GM12878 (cell line): Measurements from ENCODE around the gene SMARCC2. TPM values are rescaled to one million over a fixed set of nuclear protein-coding genes. Genes with fewer than 3 reads are reported as not detected.
A peak's percentile ranks its signal among the peaks of the same experiment; 100 is the strongest.

ENCODE experiments used
- ATAC-seq: fragments of 200-7000 bp; cut with Tn5 transposase; 3 replicates; pipeline ENCODE4 v1.9.1; 2020; ENCODE audit warnings: mild to moderate bottlenecking, moderate library complexity
- BruUV-seq: library from RNA; stranded (reverse); fragments of 400-500 nt; replicated peaks from 2 replicates; lab custom pipeline; 2021; lab: Mats Ljungman, UMichigan
- CTCF ChIA-PET: fragments of 300-600 bp; sonication (Branson Sonifier 250); formaldehyde crosslinking; extraction: SDS; loops from one replicate; lab custom pipeline; 2021; ENCODE audit warnings: inconsistent platforms; lab: Yijun Ruan, JAX
- POLR2A ChIA-PET: fragments of 350-600 bp; formaldehyde crosslinking; extraction: SDS; loops from one replicate; lab custom pipeline; 2021; ENCODE audit warnings: inconsistent platforms; lab: Charles Lee
- RAD21 ChIA-PET: fragments of 300-600 bp; sonication (Branson Sonifier 250); formaldehyde crosslinking; loops from one replicate; lab custom pipeline; 2023; ENCODE audit warnings: antibody characterized with exemption; ENCODE audit not compliant: unreplicated experiment; lab: Charles Lee
- SMC1A ChIA-PET: fragments of 300-600 bp; sonication (Branson Sonifier 250); formaldehyde crosslinking; loops from one replicate; lab custom pipeline; 2023; ENCODE audit not compliant: unreplicated experiment, uncharacterized antibody; lab: Charles Lee
- DNase-seq: peaks from one replicate; pipeline ENCODE4 v3.0.0-alpha.2; 2011; ENCODE audit warnings: low read depth, low spot score
- FAIRE-seq: peaks from 3 replicates; lab custom pipeline; 2011; peaks lifted over from hg19 to GRCh38; lab: Jason Lieb, UNC
- H2AFZ ChIP-seq: 2 replicates; pipeline ENCODE4 v1.6.0; 2011; ENCODE audit warnings: low read depth, low read length, control low read depth; ENCODE audit not compliant: control insufficient read depth
- H3K27ac ChIP-seq: 2 replicates; pipeline ENCODE4 v1.5.1; 2011; ENCODE audit warnings: control low read depth; ENCODE audit not compliant: control insufficient read depth, insufficient read depth
- H3K27me3 ChIP-seq, 2 experiments: replicated peaks in 1 of 2; 2 replicates each; pipeline versions ENCODE4 v1.6.0 to v1.6.1; 2011; ENCODE audit warnings: low read length in 1 of 2; ENCODE audit not compliant: control insufficient read depth in 2 of 2, insufficient read depth in 2 of 2
- H3K36me3 ChIP-seq, 2 experiments: 2 replicates each; pipeline ENCODE4 v1.5.1; 2011; ENCODE audit warnings: low read length in 1 of 2; ENCODE audit not compliant: control insufficient read depth in 2 of 2, insufficient read depth in 2 of 2
- H3K4me1 ChIP-seq: 2 replicates; pipeline ENCODE4 v1.6.1; 2011; ENCODE audit warnings: mild to moderate bottlenecking, low read length, moderate library complexity, mixed read lengths; ENCODE audit not compliant: control insufficient read depth, insufficient read depth
- H3K4me2 ChIP-seq: 2 replicates; pipeline ENCODE4 v1.6.0; 2011; ENCODE audit warnings: control low read depth; ENCODE audit not compliant: control insufficient read depth, insufficient read depth
- H3K4me3 ChIP-seq: fragments of 200-600 bp; sonication (generic); 2 replicates; pipeline ENCODE4 v1.5.1; 2016
- H3K79me2 ChIP-seq: 2 replicates; pipeline ENCODE4 v1.6.0; 2011; ENCODE audit warnings: low read length; ENCODE audit not compliant: control insufficient read depth, insufficient read depth
- H3K9ac ChIP-seq: 2 replicates; pipeline ENCODE4 v1.8.0; 2011; ENCODE audit warnings: low read length, control low read depth, mixed read lengths; ENCODE audit not compliant: control insufficient read depth, insufficient read depth
- H3K9me3 ChIP-seq: replicated peaks from 3 replicates; pipeline ENCODE4 v1.5.1; 2011; ENCODE audit warnings: mild to moderate bottlenecking, low read length; ENCODE audit not compliant: control insufficient read depth, insufficient read depth
- H4K20me1 ChIP-seq: 2 replicates; pipeline ENCODE4 v1.6.0; 2011; ENCODE audit not compliant: control insufficient read depth, insufficient read depth
- BCL11A ChIP-seq: IDR thresholded peaks from 2 replicates; pipeline ENCODE4 v1.6.1; 2011; ENCODE audit warnings: low read depth, low read length
- FOXK2 ChIP-seq: fragments of 450-650 bp; IDR thresholded peaks from 2 replicates; pipeline ENCODE4 v1.6.1; 2017; ENCODE audit warnings: mild to moderate bottlenecking, moderate library complexity
- GABPA ChIP-seq: IDR thresholded peaks from 2 replicates; pipeline ENCODE4 v1.6.1; 2014; ENCODE audit warnings: antibody characterized with exemption, low read depth, mild to moderate bottlenecking, inconsistent platforms
- HDAC2 ChIP-seq: fragments of 200-600 bp; sonication (generic); IDR thresholded peaks from 2 replicates; pipeline ENCODE4 v1.6.1; 2017
- KAT2A ChIP-seq: conservative IDR thresholded peaks from 2 replicates; pipeline ENCODE4 v1.6.1; 2011; ENCODE audit warnings: low read depth, low read length; ENCODE audit not compliant: control insufficient read depth
- NBN ChIP-seq: fragments of 450-650 bp; IDR thresholded peaks from 2 replicates; pipeline ENCODE4 v1.6.1; 2016
- RB1 ChIP-seq: fragments of 450-650 bp; formaldehyde crosslinking; IDR thresholded peaks from 2 replicates; pipeline ENCODE4 v1.6.1; 2017; ENCODE audit warnings: mild to moderate bottlenecking, borderline replicate concordance
- ZNF622 ChIP-seq: fragments of 450-650 bp; IDR thresholded peaks from 2 replicates; pipeline ENCODE4 v1.6.1; 2017; ENCODE audit warnings: mild to moderate bottlenecking, inconsistent platforms
- WGBS: methylation state at CpG from one replicate; pipeline ENCODE4 v1.1.6; 2016; ENCODE audit warnings: low lambda C conversion rate; ENCODE audit not compliant: insufficient replicate concordance, insufficient coverage; ENCODE audit errors: missing lambda C conversion rate; 5-methylcytosine and 5-hydroxymethylcytosine counted together
- in situ Hi-C: fragments of 300-500 bp; cut with MboI; formaldehyde crosslinking; loops from 9 replicates; pipeline ENCODE4 v1.14.3; 2018; ENCODE audit warnings: mixed read lengths
- intact Hi-C: fragments of 100-400 bp; cut with micrococcal nuclease; formaldehyde crosslinking; loops from one replicate; pipeline ENCODE4 v1.14.2; 2022; ENCODE audit not compliant: unreplicated experiment
- polyA plus RNA-seq, 11 experiments: library from polyadenylated mRNA; depleted of rRNA in 4 of 11; unstranded in 6 of 11; stranded (reverse) in 5 of 11; fragments of >200 nt; fragmentation: Nextera tagmentation in 4 of 11; fragmentation: Illumina TruSeq in 1 of 11; extraction: Ambion mirVana in 4 of 11; extraction: Trizol in 1 of 11; gene quantifications; 1 replicate in 1 of 11; 2 replicates in 10 of 11; pipeline versions ENCODE4 v1.2.1 to v1.2.3, GENCODE V29; 2011 to 2016; ENCODE audit warnings: inconsistent platforms in 2 of 11, missing spikeins in 2 of 11, low read depth in 1 of 11
- total RNA-seq, 4 experiments: library from RNA; depleted of rRNA in 3 of 4; stranded (reverse); fragments of >200 nt in 3 of 4; fragmentation: Illumina TruSeq in 1 of 4; extraction: Trizol in 1 of 4; gene quantifications; 2 replicates each; pipeline versions ENCODE4 v1.2.1 to v1.2.3, GENCODE V29; 2013 to 2021
- TF ChIP-seq, protein P1 (sequence below): fragments of 450-650 bp; IDR thresholded peaks from 2 replicates; pipeline ENCODE4 v1.6.1; 2016; ENCODE audit warnings: mild to moderate bottlenecking, moderate library complexity, borderline replicate concordance
- TF ChIP-seq, protein P2 (sequence below): IDR thresholded peaks from 2 replicates; pipeline ENCODE4 v1.6.1; 2011; ENCODE audit warnings: borderline replicate concordance, low read depth, mild to moderate bottlenecking, moderate library complexity, mixed read lengths, low read length; ENCODE audit not compliant: insufficient read depth; ENCODE audit errors: extremely low read length
- TF ChIP-seq, protein P3 (sequence below): IDR thresholded peaks from 2 replicates; pipeline ENCODE4 v1.6.1; 2012; ENCODE audit warnings: mild to moderate bottlenecking, low read depth, low read length
- TF ChIP-seq, protein P4 (sequence below): IDR thresholded peaks from 2 replicates; pipeline ENCODE4 v1.6.1; 2011; ENCODE audit warnings: low read depth, low read length, improper control_type of control experiment, borderline replicate concordance

Gene SMARCC2
- total and polyA plus RNA-seq, 10 of the 15 experiments (the other 5 are each of a cell fraction or from before 2014, with no cell fraction given) = 13.6 to 71.2 (median 42.3) TPM

DNA sequence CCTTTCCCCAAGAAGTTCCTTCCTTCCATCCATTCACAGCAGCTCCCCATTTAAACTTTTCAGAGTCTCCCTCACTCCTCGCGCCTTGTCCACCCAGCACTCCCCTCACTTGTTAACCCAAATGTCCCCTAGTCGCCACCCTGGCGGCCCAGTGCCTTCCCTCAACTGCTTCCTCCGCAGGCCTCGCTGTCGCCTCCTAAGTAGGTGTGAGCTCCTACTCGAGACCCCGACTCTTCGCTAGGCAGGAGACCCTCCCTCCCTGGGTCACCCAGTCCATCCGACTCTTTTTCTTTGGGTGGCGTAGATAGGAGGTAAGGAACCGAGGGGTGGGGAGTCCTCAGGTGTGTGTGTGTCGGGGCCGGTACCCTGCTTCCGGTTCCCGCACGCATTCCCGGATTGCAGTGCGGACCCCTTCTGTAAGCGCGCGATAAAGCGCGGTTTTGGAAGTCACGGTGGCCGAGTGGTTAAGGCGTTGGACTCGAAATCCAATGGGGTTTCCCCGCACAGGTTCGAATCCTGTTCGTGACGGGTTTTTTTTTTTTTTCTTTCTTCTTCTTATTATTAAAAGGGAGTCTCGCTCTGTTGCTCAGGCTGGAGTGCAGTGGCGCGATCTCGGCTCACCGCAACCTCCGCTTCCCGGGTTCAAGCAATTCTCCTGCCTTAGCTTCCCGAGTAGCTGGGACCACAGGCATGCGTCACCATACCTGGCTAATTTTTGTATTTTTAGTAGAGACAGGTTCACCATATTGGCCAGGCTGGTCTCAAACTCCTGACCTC lies 823 bp upstream of the SMARCC2 start:
- in situ Hi-C loops (loop anchor here (5.0 kb wide), 2 partner anchors 58 to 277 kb away; partner anchors contain the start of gene SPRYD4), intact Hi-C loops (loop anchor here (1.0 to 10.0 kb wide), 6 partner anchors 31 to 455 kb away; partner anchors contain the start of gene MYL6)
- CTCF ChIA-PET = interaction anchor here (0.6 to 8.9 kb wide), 33 partner anchors 12 to 461 kb away, joined by 3 to 129 read pairs (median 4); partner anchors contain the start of genes ANKRD52, CD63, ESYT1 and MYL6
- peak overlapping the region; percentile 91 for H3K27ac ChIP-seq
- no peaks in the 10 kb centered on the region for H3K9me3 ChIP-seq
- WGBS = 2% methylated on average over 40 of the region's 42 CpGs
- BruUV-seq = no TSS peak
- no peaks in the 10 kb centered on the region for H3K27me3 ChIP-seq
- peak; percentile 62 for ATAC-seq
- H4K20me1 ChIP-seq = no peaks in the 10 kb centered on the region; the same call in 1 of the 2 replicates
- peak overlapping the region; percentile 87 for H3K9ac ChIP-seq
- RAD21 ChIA-PET = interaction anchor here (0.6 to 4.6 kb wide), 23 partner anchors 17 to 452 kb away, joined by 3 to 98 read pairs (median 7); partner anchors contain the start of genes ANKRD52, CNPY2, COQ10A and ESYT1
- peak; percentile 83 for DNase-seq
- H3K4me3 ChIP-seq = peak overlapping the region; percentile 77
- H2AFZ ChIP-seq = peak overlapping the region; percentile 96
- no peaks in the 10 kb centered on the region for H3K36me3 ChIP-seq
- H3K79me2 ChIP-seq = peaks cover 27% of the 10 kb centered on the region
- peak overlapping the region; percentile 99 for H3K4me2 ChIP-seq
- POLR2A ChIA-PET = interaction anchor here (0.6 to 7.7 kb wide), 16 partner anchors 31 to 414 kb away, joined by 3 to 68 read pairs (median 6); partner anchors contain the start of genes ANKRD52, ESYT1, MYL6 and PA2G4
- SMC1A ChIA-PET = interaction anchor here (0.9 to 6.2 kb wide), 15 partner anchors 14 to 1692 kb away, joined by 3 to 68 read pairs (median 5); partner anchors contain the start of genes ESYT1, PA2G4, RNF41 and ZC3H10
- no peak for FAIRE-seq
- H3K4me1 ChIP-seq = 0 out of 2 replicates have a peak, but pooled peaks cover 4% of the 10 kb centered on the region
- TF ChIP-seq HDAC2 (no peak), BCL11A (0 out of 2 replicates have a peak, but pooled peaks have one; percentile 9), ZNF622 (no peak), GABPA (peak; percentile 71; the same call in 1 of the 2 replicates), NBN (peak; percentile 80), FOXK2 (no peak), KAT2A (no peak), RB1 (peak; percentile 91; the same call in 1 of the 2 replicates)
- TF ChIP-seq, protein P1, sequence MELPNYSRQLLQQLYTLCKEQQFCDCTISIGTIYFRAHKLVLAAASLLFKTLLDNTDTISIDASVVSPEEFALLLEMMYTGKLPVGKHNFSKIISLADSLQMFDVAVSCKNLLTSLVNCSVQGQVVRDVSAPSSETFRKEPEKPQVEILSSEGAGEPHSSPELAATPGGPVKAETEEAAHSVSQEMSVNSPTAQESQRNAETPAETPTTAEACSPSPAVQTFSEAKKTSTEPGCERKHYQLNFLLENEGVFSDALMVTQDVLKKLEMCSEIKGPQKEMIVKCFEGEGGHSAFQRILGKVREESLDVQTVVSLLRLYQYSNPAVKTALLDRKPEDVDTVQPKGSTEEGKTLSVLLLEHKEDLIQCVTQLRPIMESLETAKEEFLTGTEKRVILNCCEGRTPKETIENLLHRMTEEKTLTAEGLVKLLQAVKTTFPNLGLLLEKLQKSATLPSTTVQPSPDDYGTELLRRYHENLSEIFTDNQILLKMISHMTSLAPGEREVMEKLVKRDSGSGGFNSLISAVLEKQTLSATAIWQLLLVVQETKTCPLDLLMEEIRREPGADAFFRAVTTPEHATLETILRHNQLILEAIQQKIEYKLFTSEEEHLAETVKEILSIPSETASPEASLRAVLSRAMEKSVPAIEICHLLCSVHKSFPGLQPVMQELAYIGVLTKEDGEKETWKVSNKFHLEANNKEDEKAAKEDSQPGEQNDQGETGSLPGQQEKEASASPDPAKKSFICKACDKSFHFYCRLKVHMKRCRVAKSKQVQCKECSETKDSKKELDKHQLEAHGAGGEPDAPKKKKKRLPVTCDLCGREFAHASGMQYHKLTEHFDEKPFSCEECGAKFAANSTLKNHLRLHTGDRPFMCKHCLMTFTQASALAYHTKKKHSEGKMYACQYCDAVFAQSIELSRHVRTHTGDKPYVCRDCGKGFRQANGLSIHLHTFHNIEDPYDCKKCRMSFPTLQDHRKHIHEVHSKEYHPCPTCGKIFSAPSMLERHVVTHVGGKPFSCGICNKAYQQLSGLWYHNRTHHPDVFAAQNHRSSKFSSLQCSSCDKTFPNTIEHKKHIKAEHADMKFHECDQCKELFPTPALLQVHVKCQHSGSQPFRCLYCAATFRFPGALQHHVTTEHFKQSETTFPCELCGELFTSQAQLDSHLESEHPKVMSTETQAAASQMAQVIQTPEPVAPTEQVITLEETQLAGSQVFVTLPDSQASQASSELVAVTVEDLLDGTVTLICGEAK = peak; percentile 73
- TF ChIP-seq, protein P2, sequence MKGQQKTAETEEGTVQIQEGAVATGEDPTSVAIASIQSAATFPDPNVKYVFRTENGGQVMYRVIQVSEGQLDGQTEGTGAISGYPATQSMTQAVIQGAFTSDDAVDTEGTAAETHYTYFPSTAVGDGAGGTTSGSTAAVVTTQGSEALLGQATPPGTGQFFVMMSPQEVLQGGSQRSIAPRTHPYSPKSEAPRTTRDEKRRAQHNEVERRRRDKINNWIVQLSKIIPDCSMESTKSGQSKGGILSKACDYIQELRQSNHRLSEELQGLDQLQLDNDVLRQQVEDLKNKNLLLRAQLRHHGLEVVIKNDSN = no peak
- TF ChIP-seq, protein P3, sequence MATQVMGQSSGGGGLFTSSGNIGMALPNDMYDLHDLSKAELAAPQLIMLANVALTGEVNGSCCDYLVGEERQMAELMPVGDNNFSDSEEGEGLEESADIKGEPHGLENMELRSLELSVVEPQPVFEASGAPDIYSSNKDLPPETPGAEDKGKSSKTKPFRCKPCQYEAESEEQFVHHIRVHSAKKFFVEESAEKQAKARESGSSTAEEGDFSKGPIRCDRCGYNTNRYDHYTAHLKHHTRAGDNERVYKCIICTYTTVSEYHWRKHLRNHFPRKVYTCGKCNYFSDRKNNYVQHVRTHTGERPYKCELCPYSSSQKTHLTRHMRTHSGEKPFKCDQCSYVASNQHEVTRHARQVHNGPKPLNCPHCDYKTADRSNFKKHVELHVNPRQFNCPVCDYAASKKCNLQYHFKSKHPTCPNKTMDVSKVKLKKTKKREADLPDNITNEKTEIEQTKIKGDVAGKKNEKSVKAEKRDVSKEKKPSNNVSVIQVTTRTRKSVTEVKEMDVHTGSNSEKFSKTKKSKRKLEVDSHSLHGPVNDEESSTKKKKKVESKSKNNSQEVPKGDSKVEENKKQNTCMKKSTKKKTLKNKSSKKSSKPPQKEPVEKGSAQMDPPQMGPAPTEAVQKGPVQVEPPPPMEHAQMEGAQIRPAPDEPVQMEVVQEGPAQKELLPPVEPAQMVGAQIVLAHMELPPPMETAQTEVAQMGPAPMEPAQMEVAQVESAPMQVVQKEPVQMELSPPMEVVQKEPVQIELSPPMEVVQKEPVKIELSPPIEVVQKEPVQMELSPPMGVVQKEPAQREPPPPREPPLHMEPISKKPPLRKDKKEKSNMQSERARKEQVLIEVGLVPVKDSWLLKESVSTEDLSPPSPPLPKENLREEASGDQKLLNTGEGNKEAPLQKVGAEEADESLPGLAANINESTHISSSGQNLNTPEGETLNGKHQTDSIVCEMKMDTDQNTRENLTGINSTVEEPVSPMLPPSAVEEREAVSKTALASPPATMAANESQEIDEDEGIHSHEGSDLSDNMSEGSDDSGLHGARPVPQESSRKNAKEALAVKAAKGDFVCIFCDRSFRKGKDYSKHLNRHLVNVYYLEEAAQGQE = no peak
- TF ChIP-seq, protein P4, sequence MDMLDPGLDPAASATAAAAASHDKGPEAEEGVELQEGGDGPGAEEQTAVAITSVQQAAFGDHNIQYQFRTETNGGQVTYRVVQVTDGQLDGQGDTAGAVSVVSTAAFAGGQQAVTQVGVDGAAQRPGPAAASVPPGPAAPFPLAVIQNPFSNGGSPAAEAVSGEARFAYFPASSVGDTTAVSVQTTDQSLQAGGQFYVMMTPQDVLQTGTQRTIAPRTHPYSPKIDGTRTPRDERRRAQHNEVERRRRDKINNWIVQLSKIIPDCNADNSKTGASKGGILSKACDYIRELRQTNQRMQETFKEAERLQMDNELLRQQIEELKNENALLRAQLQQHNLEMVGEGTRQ = no peak
